Measurements from ENCODE around the gene AGBL3.

The AGBL3 gene

DNA sequence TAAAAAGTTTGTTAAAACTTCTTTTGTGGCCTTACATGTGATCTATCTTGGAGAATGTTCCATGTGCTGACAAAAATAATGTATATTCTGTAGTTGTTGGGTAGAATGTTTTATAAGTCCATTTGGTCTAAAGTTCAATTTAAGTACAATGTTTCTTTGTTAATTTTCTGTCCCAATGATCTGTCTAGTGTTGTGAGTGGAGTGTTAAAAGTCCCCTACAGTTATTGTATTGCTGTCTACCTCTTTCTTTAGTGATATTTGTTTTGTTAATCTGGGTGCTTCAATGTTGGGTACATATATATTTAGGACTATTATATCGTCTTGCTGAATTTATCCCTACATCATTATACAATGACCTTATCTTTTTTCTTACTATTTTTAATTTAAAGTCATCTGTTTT, 168.4 kb downstream of the AGBL3 start:
- ATAC-seq (ENCODE audit: low read depth) (no peak), DNase-seq (ENCODE audit: low spot score in 2 of 2) (no peak)
- H3K4me1 Mint-ChIP-seq = peaks cover 49% of the 10 kb centered on the region
- peaks cover 45% of the 10 kb centered on the region for H3K36me3 Mint-ChIP-seq
- H3K27me3 Mint-ChIP-seq = no peaks in the 10 kb centered on the region
- no peak overlapping the region for H3K4me3 Mint-ChIP-seq
- H3K9me3 Mint-ChIP-seq = peaks cover 19% of the 10 kb centered on the region
- no peak overlapping the region for H3K27ac Mint-ChIP-seq

DNA sequence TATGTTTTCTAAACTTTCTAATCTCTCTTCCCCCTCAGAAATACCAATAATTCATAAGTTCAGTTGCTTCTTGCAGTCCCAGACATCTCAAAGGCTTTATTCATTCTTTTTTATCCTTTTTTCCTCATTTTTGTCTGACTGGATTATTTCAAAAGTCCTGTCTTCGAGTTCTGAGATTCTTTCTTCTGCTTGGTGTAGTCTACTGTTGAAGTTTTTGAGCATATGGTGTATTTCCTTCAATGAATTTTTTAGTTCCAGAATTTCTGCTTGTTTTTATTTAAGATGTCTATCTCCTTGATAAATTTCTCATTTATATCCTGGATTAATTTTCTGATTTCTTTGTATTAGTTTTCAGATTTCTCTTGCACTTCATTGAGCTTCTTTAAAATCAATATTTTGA, 170.0 kb downstream of the AGBL3 start:
- peaks cover 48% of the 10 kb centered on the region for H3K36me3 Mint-ChIP-seq
- no peaks in the 10 kb centered on the region for H3K27me3 Mint-ChIP-seq
- no peak overlapping the region for H3K4me3 Mint-ChIP-seq
- DNase-seq (ENCODE audit: low spot score in 2 of 2) = no peak
- ATAC-seq (ENCODE audit: low read depth) = no peak
- peaks cover 52% of the 10 kb centered on the region for H3K4me1 Mint-ChIP-seq
- H3K9me3 Mint-ChIP-seq = peaks cover 19% of the 10 kb centered on the region
- peak overlapping the region; percentile 42 for H3K27ac Mint-ChIP-seq

DNA sequence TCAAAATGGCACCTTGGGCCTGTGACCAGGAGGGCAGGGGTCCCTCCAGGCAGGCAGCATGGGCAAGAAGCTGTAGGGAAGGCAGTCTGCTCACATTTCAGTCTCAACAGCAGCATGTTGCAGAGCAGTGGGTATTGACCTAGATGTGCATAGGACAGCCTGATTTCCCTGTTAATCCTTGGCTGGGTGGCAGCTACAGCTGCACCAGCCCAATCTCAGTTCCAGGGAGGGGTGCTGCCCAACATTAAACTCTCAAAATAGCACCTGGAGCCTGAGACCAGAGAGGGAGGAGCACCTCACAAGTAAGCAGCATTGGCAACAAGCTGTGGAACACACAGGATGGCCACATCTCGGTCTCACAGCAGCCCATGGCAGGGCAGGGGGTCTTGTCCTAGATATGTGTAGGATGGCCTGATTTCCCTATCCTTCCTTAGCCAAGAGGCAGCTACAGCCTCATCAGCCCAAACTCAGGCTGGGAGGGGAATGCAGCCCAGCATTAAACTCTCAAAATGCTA, 171.9 kb downstream of the AGBL3 start:
- ATAC-seq (ENCODE audit: low read depth) (no peak), DNase-seq (ENCODE audit: low spot score in 2 of 2) (no peak)
- Mint-ChIP-seq H3K36me3 (peaks cover 50% of the 10 kb centered on the region), H3K4me3 (no peak overlapping the region), H3K27ac (no peak overlapping the region), H3K4me1 (peaks cover 53% of the 10 kb centered on the region), H3K27me3 (no peaks in the 10 kb centered on the region), H3K9me3 (peaks cover 19% of the 10 kb centered on the region)

DNA sequence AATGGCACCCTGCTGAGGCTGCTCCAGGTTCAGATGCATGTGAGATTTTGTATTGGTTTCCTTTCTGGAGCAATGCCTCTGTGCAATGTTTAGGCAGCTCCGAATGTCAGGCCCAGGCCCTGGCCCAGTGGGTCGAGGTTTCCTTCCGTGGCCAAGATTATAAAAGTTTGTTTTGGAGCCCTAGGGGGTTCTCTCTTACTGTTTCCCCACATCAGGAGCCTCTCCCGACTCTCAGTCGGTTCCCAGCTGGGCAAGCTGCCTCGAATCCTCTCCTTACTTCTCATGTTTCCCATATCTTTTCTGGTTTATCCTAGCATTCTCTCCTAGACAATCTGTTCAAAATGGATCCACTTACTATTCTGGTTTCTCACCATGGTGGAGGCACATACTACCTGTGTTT, 172.6 kb downstream of the AGBL3 start:
- no peaks in the 10 kb centered on the region for H3K27me3 Mint-ChIP-seq
- H3K9me3 Mint-ChIP-seq = peaks cover 19% of the 10 kb centered on the region
- peak overlapping the region; percentile 24 for H3K27ac Mint-ChIP-seq
- H3K4me3 Mint-ChIP-seq = no peak overlapping the region
- H3K36me3 Mint-ChIP-seq = peaks cover 46% of the 10 kb centered on the region
- DNase-seq (ENCODE audit: low spot score in 2 of 2) (no peak), ATAC-seq (ENCODE audit: low read depth) (no peak)
- peaks cover 50% of the 10 kb centered on the region for H3K4me1 Mint-ChIP-seq

DNA sequence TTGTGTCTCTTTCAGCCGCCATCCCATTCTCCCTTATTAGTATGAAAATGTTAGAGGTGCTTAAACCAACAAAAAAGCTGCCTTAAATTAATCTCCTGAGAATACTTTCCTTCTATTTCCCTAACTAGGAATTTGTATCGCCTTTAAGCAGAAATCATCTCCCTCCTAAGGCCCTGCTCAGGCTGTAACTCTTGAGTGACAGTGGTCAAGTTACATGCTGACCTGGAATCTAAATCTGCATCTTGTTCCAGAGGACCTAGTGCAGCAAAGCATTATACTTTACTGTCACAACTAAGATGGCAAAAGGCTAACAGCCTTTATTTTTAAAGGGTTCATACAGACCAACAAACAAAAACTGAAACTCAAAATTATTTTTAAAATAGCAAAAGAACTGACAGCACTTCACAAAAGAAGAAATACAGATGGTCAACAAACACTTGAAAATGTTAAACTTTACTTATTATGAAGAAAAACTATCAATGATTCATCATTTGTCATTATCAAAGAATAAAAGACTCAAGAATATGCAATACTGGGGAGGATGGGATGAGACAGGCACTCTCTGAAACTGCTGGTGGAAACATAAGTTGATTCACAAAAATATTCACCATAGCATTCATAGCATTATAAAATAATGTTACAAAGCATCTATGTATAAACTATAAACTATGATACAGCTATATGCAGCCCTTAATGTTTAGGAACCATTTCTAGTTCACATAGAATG, 173.2 kb downstream of the AGBL3 start:
- Mint-ChIP-seq H3K9me3 (peaks cover 16% of the 10 kb centered on the region), H3K4me1 (peaks cover 47% of the 10 kb centered on the region), H3K27ac (peak overlapping the region; percentile 24), H3K36me3 (peaks cover 42% of the 10 kb centered on the region), H3K4me3 (no peak overlapping the region), H3K27me3 (no peaks in the 10 kb centered on the region)
- ATAC-seq (ENCODE audit: low read depth) (no peak), DNase-seq (ENCODE audit: low spot score in 2 of 2) (no peak)

DNA sequence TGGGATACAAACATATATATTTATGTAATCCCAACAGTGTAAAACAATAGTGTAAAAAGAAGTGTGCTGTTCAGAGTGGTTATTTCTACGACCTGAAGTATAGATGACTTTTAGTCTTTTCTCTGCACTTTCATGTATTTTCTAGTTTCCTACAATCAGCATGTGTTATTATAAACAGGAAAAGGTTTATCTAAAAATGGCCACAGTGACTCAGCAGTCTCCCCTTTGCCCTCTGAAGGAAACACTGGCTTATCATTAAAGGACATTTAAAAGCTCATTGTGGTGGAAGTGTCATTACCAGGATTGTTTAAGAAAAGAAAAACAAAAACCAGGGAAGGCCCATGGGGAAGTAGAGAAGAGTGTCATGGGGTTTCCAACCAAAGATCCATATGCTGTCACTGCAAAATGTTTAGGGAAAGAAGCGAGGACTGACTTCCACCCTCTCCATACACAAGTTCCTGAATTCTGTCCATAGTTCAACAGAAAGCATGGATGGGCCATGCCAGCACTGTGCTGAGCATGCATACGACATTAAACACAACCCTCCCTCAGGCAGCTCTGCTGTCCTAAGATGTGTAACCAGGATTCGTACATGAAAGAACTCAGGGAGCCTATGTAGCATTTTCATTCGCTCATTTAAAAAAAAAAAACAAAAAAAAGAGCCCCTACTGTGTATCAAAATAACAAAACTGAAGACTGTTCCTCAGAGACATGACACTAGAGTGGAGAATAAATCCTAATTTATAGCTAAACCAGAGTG, 174.0 kb downstream of the AGBL3 start:
- Mint-ChIP-seq H3K4me3 (peak overlapping the region; percentile 76), H3K9me3 (peaks cover 9% of the 10 kb centered on the region), H3K27me3 (no peaks in the 10 kb centered on the region), H3K27ac (peak overlapping the region; percentile 86), H3K4me1 (peaks cover 41% of the 10 kb centered on the region), H3K36me3 (peaks cover 35% of the 10 kb centered on the region)
- ATAC-seq (ENCODE audit: low read depth) (no peak), DNase-seq (ENCODE audit: low spot score in 2 of 2) (peak in 1 of 2 donors; percentile 8)

DNA sequence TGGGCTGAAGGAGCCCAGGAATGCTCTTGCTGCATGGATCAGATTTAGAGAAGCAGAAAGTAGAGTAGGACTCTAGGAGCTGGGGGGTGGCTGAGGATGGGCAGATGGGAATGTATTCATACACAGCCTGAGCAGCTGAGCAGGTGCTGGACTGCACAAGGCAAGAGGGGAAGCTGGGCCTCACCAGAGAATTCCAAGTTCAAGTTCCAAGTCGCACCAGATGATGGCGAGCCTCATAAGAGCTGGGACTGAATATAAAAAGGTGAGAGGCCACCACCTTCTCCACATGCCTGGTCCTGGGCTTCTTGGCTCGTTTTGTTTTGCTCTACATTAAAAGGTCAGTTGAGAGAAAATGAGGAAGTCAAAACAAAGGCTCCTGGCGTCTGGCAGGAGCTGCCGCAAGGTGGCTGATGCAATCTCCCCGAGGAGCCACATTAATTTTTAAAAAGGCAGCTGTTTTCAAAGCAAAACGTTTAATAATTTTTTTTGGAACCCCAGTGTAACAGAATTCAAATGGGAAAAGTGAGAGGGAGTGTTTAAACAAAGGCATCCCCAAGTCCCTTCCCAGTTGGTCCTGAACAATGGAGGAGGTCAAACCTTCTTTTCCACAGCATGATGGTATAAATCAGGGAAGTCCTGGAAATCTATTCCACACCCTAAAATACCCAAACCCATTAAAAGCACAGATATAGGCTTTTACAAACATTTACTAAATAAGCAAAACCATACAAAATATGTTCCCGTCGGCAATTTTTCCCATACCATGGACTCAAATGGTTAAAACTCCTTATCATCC, 174.7 kb downstream of the AGBL3 start:
- Mint-ChIP-seq H3K4me1 (peaks cover 40% of the 10 kb centered on the region), H3K4me3 (peak overlapping the region; percentile 48), H3K9me3 (peaks cover 8% of the 10 kb centered on the region), H3K27me3 (no peaks in the 10 kb centered on the region), H3K27ac (peak overlapping the region; percentile 86), H3K36me3 (peaks cover 31% of the 10 kb centered on the region)
- ATAC-seq (ENCODE audit: low read depth) (peak; percentile 84), DNase-seq (ENCODE audit: low spot score in 2 of 2) (peak in 1 of 2 donors; percentile 14)

DNA sequence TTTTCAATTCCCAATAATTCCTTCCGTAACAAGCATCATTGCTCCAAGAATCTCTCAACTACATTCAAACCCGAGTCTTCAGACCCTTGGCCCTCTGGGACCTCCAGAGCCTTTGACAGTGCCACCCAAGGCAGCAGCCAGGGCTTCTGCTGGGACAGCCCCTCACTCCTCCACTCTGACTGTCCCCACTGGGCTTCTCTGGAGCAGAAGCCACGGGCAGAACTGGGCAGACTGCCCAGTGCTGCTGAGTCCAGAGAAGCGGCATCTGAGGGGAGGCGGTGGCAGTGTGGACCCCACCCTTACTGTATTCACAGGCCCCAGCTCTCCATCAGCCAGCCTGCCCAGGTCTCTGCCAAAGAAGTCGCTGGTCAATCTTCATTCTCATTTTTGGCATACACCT, 175.4 kb downstream of the AGBL3 start:
- no peak overlapping the region for H3K4me3 Mint-ChIP-seq
- peak in 1 of 2 donors; percentile 8 for DNase-seq (ENCODE audit: low spot score in 2 of 2)
- no peak for ATAC-seq (ENCODE audit: low read depth)
- peak overlapping the region; percentile 86 for H3K27ac Mint-ChIP-seq
- H3K9me3 Mint-ChIP-seq = peaks cover 4% of the 10 kb centered on the region
- no peaks in the 10 kb centered on the region for H3K27me3 Mint-ChIP-seq
- H3K36me3 Mint-ChIP-seq = peaks cover 26% of the 10 kb centered on the region
- H3K4me1 Mint-ChIP-seq = peaks cover 38% of the 10 kb centered on the region

DNA sequence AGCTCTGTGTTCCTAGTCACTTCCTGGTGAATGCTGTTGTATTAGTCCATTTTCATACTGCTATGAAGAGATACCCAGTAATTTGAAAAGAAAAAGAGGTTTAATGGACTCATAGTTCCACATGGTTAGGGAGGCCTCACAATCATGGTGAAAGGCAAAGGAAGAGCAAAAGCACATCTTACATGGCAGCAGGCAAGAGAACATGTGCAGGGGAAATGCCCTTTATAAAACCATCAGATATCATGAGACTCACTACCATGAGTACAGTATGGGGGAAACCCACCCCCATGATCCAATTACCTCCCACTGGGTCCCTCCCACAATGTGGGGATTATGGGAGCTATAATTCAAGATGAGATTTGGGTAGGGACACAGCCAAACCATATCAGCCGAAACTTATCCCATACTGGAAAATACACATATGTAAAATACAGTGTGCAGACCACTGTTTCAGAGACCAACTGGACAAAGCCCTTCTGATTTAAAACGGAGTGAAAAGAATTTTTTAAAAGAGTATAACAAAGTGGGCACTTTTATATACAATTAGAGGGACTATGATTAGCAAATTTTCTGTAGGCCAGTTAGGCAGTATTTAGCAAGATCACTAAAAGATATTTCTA, 176.2 kb downstream of the AGBL3 start:
- no peaks in the 10 kb centered on the region for H3K9me3 Mint-ChIP-seq
- H3K4me1 Mint-ChIP-seq = peaks cover 38% of the 10 kb centered on the region
- H3K27ac Mint-ChIP-seq = peak overlapping the region; percentile 86
- DNase-seq (ENCODE audit: low spot score in 2 of 2) = no peak
- peaks cover 21% of the 10 kb centered on the region for H3K36me3 Mint-ChIP-seq
- H3K27me3 Mint-ChIP-seq = no peaks in the 10 kb centered on the region
- H3K4me3 Mint-ChIP-seq = no peak overlapping the region
- ATAC-seq (ENCODE audit: low read depth) = no peak

DNA sequence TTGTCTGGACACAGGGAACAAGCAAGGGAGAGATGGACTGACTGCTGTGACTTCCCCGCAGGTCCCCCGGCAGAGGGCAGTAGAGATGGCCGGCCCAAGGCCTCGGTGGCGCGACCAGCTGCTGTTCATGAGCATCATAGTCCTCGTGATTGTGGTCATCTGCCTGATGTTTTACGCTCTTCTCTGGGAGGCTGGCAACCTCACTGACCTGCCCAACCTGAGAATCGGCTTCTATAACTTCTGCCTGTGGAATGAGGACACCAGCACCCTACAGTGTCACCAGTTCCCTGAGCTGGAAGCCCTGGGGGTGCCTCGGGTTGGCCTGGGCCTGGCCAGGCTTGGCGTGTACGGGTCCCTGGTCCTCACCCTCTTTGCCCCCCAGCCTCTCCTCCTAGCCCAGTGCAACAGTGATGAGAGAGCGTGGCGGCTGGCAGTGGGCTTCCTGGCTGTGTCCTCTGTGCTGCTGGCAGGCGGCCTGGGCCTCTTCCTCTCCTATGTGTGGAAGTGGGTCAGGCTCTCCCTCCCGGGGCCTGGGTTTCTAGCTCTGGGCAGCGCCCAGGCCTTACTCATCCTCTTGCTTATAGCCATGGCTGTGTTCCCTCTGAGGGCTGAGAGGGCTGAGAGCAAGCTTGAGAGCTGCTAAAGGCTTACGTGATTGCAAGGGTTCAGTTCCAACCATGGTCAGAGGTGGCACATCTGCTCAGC, 178.2 kb downstream of the AGBL3 start:
- Mint-ChIP-seq H3K9me3 (no peaks in the 10 kb centered on the region), H3K27me3 (no peaks in the 10 kb centered on the region), H3K36me3 (peaks cover 22% of the 10 kb centered on the region), H3K27ac (no peak overlapping the region), H3K4me3 (no peak overlapping the region), H3K4me1 (peaks cover 46% of the 10 kb centered on the region)
- peak in 1 of 2 donors; percentile 8 for DNase-seq (ENCODE audit: low spot score in 2 of 2)
- no peak for ATAC-seq (ENCODE audit: low read depth)

DNA sequence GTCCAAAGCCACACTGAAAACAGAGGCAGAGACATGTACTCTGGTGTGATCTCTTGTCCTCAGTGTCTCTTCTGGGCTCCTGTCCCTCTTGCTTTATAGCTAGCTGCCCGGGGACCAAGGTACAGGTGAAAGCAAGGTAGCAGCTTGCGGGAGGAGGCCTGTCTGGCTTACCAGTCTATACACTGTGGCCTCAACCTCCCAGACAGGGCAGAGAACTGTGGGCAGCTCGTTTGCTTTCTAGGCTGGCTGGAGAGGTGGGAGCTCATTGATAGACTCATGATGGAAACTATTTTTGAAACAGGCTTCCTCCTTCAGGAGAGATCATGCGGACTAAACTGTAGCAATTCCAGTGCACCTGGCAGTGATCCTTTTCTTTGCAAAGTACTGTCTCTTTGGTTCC, 179.6 kb downstream of the AGBL3 start:
- Mint-ChIP-seq H3K9me3 (no peaks in the 10 kb centered on the region), H3K27me3 (no peaks in the 10 kb centered on the region)

DNA sequence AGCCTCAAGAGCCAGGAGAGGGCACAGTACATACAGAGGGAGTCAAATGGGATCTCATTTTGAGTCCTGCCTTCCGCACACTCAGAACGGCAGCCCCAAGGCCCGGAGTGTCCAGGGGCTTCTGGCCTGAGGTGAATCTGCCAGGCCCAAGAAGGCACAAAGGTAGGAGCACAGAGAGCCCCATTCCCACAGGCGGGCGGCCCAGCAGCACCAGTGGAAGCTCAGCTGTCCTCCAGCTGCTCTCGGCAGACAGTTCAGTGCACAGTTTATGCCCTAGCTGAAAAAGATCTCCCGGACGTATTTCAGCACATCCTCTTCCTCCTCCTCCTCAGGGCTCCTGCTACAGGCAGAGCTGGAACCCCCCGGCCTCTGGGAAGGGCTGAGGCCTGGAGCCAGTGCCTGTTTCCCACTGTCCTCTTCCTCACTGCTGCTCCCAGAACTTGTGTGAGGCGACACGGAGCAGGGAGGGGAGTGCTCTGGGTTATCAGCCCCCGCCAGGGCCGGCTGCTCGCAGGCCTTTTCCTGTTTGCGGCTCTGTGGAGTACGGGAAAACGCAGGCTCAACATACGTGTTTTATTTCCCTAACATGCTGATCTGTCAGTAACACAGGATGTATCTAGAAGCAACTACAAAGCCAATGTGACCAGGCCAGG, 180.2 kb downstream of the AGBL3 start:
- H3K27me3 Mint-ChIP-seq = no peaks in the 10 kb centered on the region
- H3K36me3 Mint-ChIP-seq = peaks cover 19% of the 10 kb centered on the region
- no peak for DNase-seq (ENCODE audit: low spot score in 2 of 2)
- peak overlapping the region; percentile 68 for H3K27ac Mint-ChIP-seq
- ATAC-seq (ENCODE audit: low read depth) = no peak
- H3K4me1 Mint-ChIP-seq = peaks cover 40% of the 10 kb centered on the region
- H3K9me3 Mint-ChIP-seq = no peaks in the 10 kb centered on the region
- H3K4me3 Mint-ChIP-seq = no peak overlapping the region

More for the DNA sequence above, 179.6 kb downstream of the AGBL3 start:
- H3K36me3 Mint-ChIP-seq = peaks cover 22% of the 10 kb centered on the region
- DNase-seq (ENCODE audit: low spot score in 2 of 2) (no peak), ATAC-seq (ENCODE audit: low read depth) (no peak)
- H3K27ac Mint-ChIP-seq = peak overlapping the region; percentile 68
- H3K4me1 Mint-ChIP-seq = peaks cover 42% of the 10 kb centered on the region
- no peak overlapping the region for H3K4me3 Mint-ChIP-seq
